ENCODE measurements around the gene TTYH1. TPM values are rescaled to one million over a fixed set of nuclear protein-coding genes. Genes with fewer than 3 reads are reported as not detected.

Gene TTYH1
- total RNA-seq, 1 experiment from 2014 or later: not detected

Other genes starting within 250 kb of the TTYH1 start
- 0.11 TPM in 1 of 2 replicates, not detected in the other for gene TMC4, start 242.3 kb upstream of the TTYH1 start, total RNA-seq (2014; rRNA removed; shearing (Covaris generic))
- 97.7 and 118 TPM in 2 replicates for gene MBOAT7, start 225.9 kb upstream of the TTYH1 start, total RNA-seq (2014; rRNA removed; shearing (Covaris generic))
- gene TSEN34, start 224.2 kb upstream of the TTYH1 start, total RNA-seq (2014; rRNA removed; shearing (Covaris generic)): 85.4 and 106 TPM in 2 replicates
- 1,209 and 2,142 TPM in 2 replicates for gene RPS9, start 214.6 kb upstream of the TTYH1 start, total RNA-seq (2014; rRNA removed; shearing (Covaris generic))
- not detected in 2 replicates for gene LILRB3, start 192.5 kb upstream of the TTYH1 start, total RNA-seq (2014; rRNA removed; shearing (Covaris generic))
- gene LILRA6, start 172.7 kb upstream of the TTYH1 start, total RNA-seq (2014; rRNA removed; shearing (Covaris generic)): not detected in 2 replicates
- gene LILRB5, start 158.2 kb upstream of the TTYH1 start, total RNA-seq (2014; rRNA removed; shearing (Covaris generic)): not detected in 2 replicates
- gene LILRB2, start 134.4 kb upstream of the TTYH1 start, total RNA-seq (2014; rRNA removed; shearing (Covaris generic)): not detected in 2 replicates
- not detected in 2 replicates for gene LILRA5, start 102.3 kb upstream of the TTYH1 start, total RNA-seq (2014; rRNA removed; shearing (Covaris generic))
- gene LILRA4, start 76.3 kb upstream of the TTYH1 start, total RNA-seq (2014; rRNA removed; shearing (Covaris generic)): not detected in 2 replicates
- not detected in 2 replicates for gene LAIR1, start 50.5 kb upstream of the TTYH1 start, total RNA-seq (2014; rRNA removed; shearing (Covaris generic))
- 9.5 and 14.4 TPM in 2 replicates for gene LENG8, start 33.7 kb downstream of the TTYH1 start, total RNA-seq (2014; rRNA removed; shearing (Covaris generic))
- 4.0 and 5.4 TPM in 2 replicates for gene LENG9, start 48.3 kb downstream of the TTYH1 start, total RNA-seq (2014; rRNA removed; shearing (Covaris generic))
- gene CDC42EP5, start 57.8 kb downstream of the TTYH1 start, total RNA-seq (2014; rRNA removed; shearing (Covaris generic)): 1.2 and 8.8 TPM in 2 replicates
- gene LAIR2, start 87.4 kb downstream of the TTYH1 start, total RNA-seq (2014; rRNA removed; shearing (Covaris generic)): not detected in 2 replicates
- not detected in 2 replicates for gene LILRA2, start 158.3 kb downstream of the TTYH1 start, total RNA-seq (2014; rRNA removed; shearing (Covaris generic))
- not detected in 2 replicates for gene LILRA1, start 178.2 kb downstream of the TTYH1 start, total RNA-seq (2014; rRNA removed; shearing (Covaris generic))
- not detected in 2 replicates for gene LILRB1, start 215.0 kb downstream of the TTYH1 start, total RNA-seq (2014; rRNA removed; shearing (Covaris generic))
- gene LILRB4, start 247.5 kb downstream of the TTYH1 start, total RNA-seq (2014; rRNA removed; shearing (Covaris generic)): not detected in 2 replicates

All from SJSA1 (cell line).